ENCODE data around the gene TBPL1.

The TBPL1 gene

GRCh38 chr6:134020543-134020942 lies 67.5 kb downstream of the TBPL1 start:
- no peak overlapping the region for H3K4me3 ChIP-seq (ENCODE audit: low read length)
- H3K27ac ChIP-seq (ENCODE audit: low read length): no peak overlapping the region
- H3K9ac ChIP-seq (ENCODE audit: low read depth, low read length): no peak overlapping the region
- H3K9me3 ChIP-seq (ENCODE audit: insufficient read depth, low read depth, low read length): no peaks in the 10 kb centered on the region
- H3K4me1 ChIP-seq (ENCODE audit: insufficient read depth, low read length): no peaks in the 10 kb centered on the region
- H3K27me3 ChIP-seq (ENCODE audit: insufficient read depth, low read length): no peaks in the 10 kb centered on the region
- H3K36me3 ChIP-seq (ENCODE audit: insufficient read depth, low read depth, low read length): no peaks in the 10 kb centered on the region

- H3K4me3 ChIP-seq (ENCODE audit: low read length): no peak overlapping the region
- no peaks in the 10 kb centered on the region for H3K9me3 ChIP-seq (ENCODE audit: insufficient read depth, low read depth, low read length)
- no peak overlapping the region for H3K27ac ChIP-seq (ENCODE audit: low read length)
- no peaks in the 10 kb centered on the region for H3K27me3 ChIP-seq (ENCODE audit: insufficient read depth, low read length)
- no peaks in the 10 kb centered on the region for H3K4me1 ChIP-seq (ENCODE audit: insufficient read depth, low read length)
- H3K9ac ChIP-seq (ENCODE audit: low read depth, low read length): no peak overlapping the region
- no peaks in the 10 kb centered on the region for H3K36me3 ChIP-seq (ENCODE audit: insufficient read depth, low read depth, low read length)
These were observed 67.9 kb downstream of the TBPL1 start for GRCh38 chr6:134020968-134021367.

- Histone ChIP-seq H3K36me3 (ENCODE audit: insufficient read depth, low read depth, low read length) (no peaks in the 10 kb centered on the region), H3K4me3 (ENCODE audit: low read length) (no peak overlapping the region), H3K27me3 (ENCODE audit: insufficient read depth, low read length) (no peaks in the 10 kb centered on the region), H3K9ac (ENCODE audit: low read depth, low read length) (no peak overlapping the region), H3K27ac (ENCODE audit: low read length) (no peak overlapping the region), H3K4me1 (ENCODE audit: insufficient read depth, low read length) (no peaks in the 10 kb centered on the region), H3K9me3 (ENCODE audit: insufficient read depth, low read depth, low read length) (no peaks in the 10 kb centered on the region)
These were observed 68.5 kb downstream of the TBPL1 start for GRCh38 chr6:134021396-134022122.

- Histone ChIP-seq H3K4me1 (ENCODE audit: insufficient read depth, low read length) (no peaks in the 10 kb centered on the region), H3K4me3 (ENCODE audit: low read length) (no peak overlapping the region), H3K9ac (ENCODE audit: low read depth, low read length) (no peak overlapping the region), H3K27me3 (ENCODE audit: insufficient read depth, low read length) (no peaks in the 10 kb centered on the region), H3K27ac (ENCODE audit: low read length) (no peak overlapping the region), H3K9me3 (ENCODE audit: insufficient read depth, low read depth, low read length) (no peaks in the 10 kb centered on the region), H3K36me3 (ENCODE audit: insufficient read depth, low read depth, low read length) (no peaks in the 10 kb centered on the region)
These were observed 69.6 kb downstream of the TBPL1 start for GRCh38 chr6:134022650-134023049.

GRCh38 chr6:134026597-134026996 lies 73.6 kb downstream of the TBPL1 start:
- H3K36me3 ChIP-seq (ENCODE audit: insufficient read depth, low read depth, low read length): 0 out of 2 replicates have a peak, but pooled peaks cover 11% of the 10 kb centered on the region
- H3K9me3 ChIP-seq (ENCODE audit: insufficient read depth, low read depth, low read length): no peaks in the 10 kb centered on the region
- no peak overlapping the region for H3K4me3 ChIP-seq (ENCODE audit: low read length)
- no peak overlapping the region for H3K9ac ChIP-seq (ENCODE audit: low read depth, low read length)
- H3K27me3 ChIP-seq (ENCODE audit: insufficient read depth, low read length): no peaks in the 10 kb centered on the region
- no peaks in the 10 kb centered on the region for H3K4me1 ChIP-seq (ENCODE audit: insufficient read depth, low read length)
- no peak overlapping the region for H3K27ac ChIP-seq (ENCODE audit: low read length)

- H3K4me3 ChIP-seq (ENCODE audit: low read length): no peak overlapping the region
- H3K9ac ChIP-seq (ENCODE audit: low read depth, low read length): no peak overlapping the region
- H3K27ac ChIP-seq (ENCODE audit: low read length): no peak overlapping the region
- 0 out of 2 replicates have a peak, but pooled peaks cover 11% of the 10 kb centered on the region for H3K36me3 ChIP-seq (ENCODE audit: insufficient read depth, low read depth, low read length)
- H3K9me3 ChIP-seq (ENCODE audit: insufficient read depth, low read depth, low read length): no peaks in the 10 kb centered on the region
- H3K4me1 ChIP-seq (ENCODE audit: insufficient read depth, low read length): no peaks in the 10 kb centered on the region
- no peaks in the 10 kb centered on the region for H3K27me3 ChIP-seq (ENCODE audit: insufficient read depth, low read length)
These were observed 75.4 kb downstream of the TBPL1 start for GRCh38 chr6:134028438-134028837.

GRCh38 chr6:134029495-134030455 lies 76.8 kb downstream of the TBPL1 start:
- no peak overlapping the region for H3K9ac ChIP-seq (ENCODE audit: low read depth, low read length)

GRCh38 chr6:134031696-134032255 lies 78.8 kb downstream of the TBPL1 start:
- no peaks in the 10 kb centered on the region for H3K27me3 ChIP-seq (ENCODE audit: insufficient read depth, low read length)
- no peak overlapping the region for H3K4me3 ChIP-seq (ENCODE audit: low read length)
- no peaks in the 10 kb centered on the region; the same call in 1 of the 2 replicates for H3K4me1 ChIP-seq (ENCODE audit: insufficient read depth, low read length)
- 0 out of 2 replicates have a peak, but pooled peaks cover 11% of the 10 kb centered on the region for H3K36me3 ChIP-seq (ENCODE audit: insufficient read depth, low read depth, low read length)
- no peak overlapping the region for H3K9ac ChIP-seq (ENCODE audit: low read depth, low read length)
- H3K9me3 ChIP-seq (ENCODE audit: insufficient read depth, low read depth, low read length): 0 out of 2 replicates have a peak, but pooled peaks cover 2% of the 10 kb centered on the region
- H3K27ac ChIP-seq (ENCODE audit: low read length): no peak overlapping the region

More at GRCh38 chr6:134029495-134030455, 76.8 kb downstream of the TBPL1 start:
- H3K4me1 ChIP-seq (ENCODE audit: insufficient read depth, low read length): no peaks in the 10 kb centered on the region
- H3K27ac ChIP-seq (ENCODE audit: low read length): no peak overlapping the region
- H3K27me3 ChIP-seq (ENCODE audit: insufficient read depth, low read length): no peaks in the 10 kb centered on the region
- no peaks in the 10 kb centered on the region for H3K9me3 ChIP-seq (ENCODE audit: insufficient read depth, low read depth, low read length)
- H3K36me3 ChIP-seq (ENCODE audit: insufficient read depth, low read depth, low read length): 0 out of 2 replicates have a peak, but pooled peaks cover 11% of the 10 kb centered on the region
- H3K4me3 ChIP-seq (ENCODE audit: low read length): no peak overlapping the region

- Histone ChIP-seq H3K27me3 (ENCODE audit: insufficient read depth, low read length) (no peaks in the 10 kb centered on the region), H3K9ac (ENCODE audit: low read depth, low read length) (no peak overlapping the region), H3K4me3 (ENCODE audit: low read length) (no peak overlapping the region), H3K27ac (ENCODE audit: low read length) (no peak overlapping the region), H3K36me3 (ENCODE audit: insufficient read depth, low read depth, low read length) (no peaks in the 10 kb centered on the region), H3K4me1 (ENCODE audit: insufficient read depth, low read length) (no peaks in the 10 kb centered on the region; the same call in 1 of the 2 replicates), H3K9me3 (ENCODE audit: insufficient read depth, low read depth, low read length) (0 out of 2 replicates have a peak, but pooled peaks cover 2% of the 10 kb centered on the region)
These were observed 81.5 kb downstream of the TBPL1 start for GRCh38 chr6:134034478-134034877.

GRCh38 chr6:134034961-134035822 lies 82.2 kb downstream of the TBPL1 start:
- H3K27ac ChIP-seq (ENCODE audit: low read length): no peak overlapping the region
- no peak overlapping the region for H3K9ac ChIP-seq (ENCODE audit: low read depth, low read length)

More at GRCh38 chr6:134034961-134035822, 82.2 kb downstream of the TBPL1 start:
- Histone ChIP-seq H3K9me3 (ENCODE audit: insufficient read depth, low read depth, low read length) (0 out of 2 replicates have a peak, but pooled peaks cover 2% of the 10 kb centered on the region), H3K36me3 (ENCODE audit: insufficient read depth, low read depth, low read length) (no peaks in the 10 kb centered on the region), H3K4me1 (ENCODE audit: insufficient read depth, low read length) (no peaks in the 10 kb centered on the region; the same call in 1 of the 2 replicates), H3K27me3 (ENCODE audit: insufficient read depth, low read length) (no peaks in the 10 kb centered on the region), H3K4me3 (ENCODE audit: low read length) (no peak overlapping the region)
